IMR-90 (cell line): ENCODE measurements around the gene RAB8B. TPM values are rescaled to one million over a fixed set of nuclear protein-coding genes. Genes with fewer than 3 reads are reported as not detected.

Experiments used
- ATAC-seq: fragments of 200-7000 bp; cut with Tn5 transposase; 2 replicates; pipeline ENCODE4 v1.9.1; 2020; ENCODE audit warnings: low read depth, mild to moderate bottlenecking, moderate library complexity
- BruUV-seq: library from RNA; stranded (reverse); fragments of 400-500 nt; replicated peaks from 2 replicates; lab custom pipeline; 2021; lab: Mats Ljungman, UMichigan
- CTCF ChIA-PET: fragments of 300-600 bp; formaldehyde crosslinking; extraction: SDS; loops from one replicate; lab custom pipeline; 2021; ENCODE audit warnings: antibody characterized with exemption; lab: Yijun Ruan, JAX
- POLR2A ChIA-PET: fragments of 300-600 bp; sonication (Branson Sonifier 250); formaldehyde crosslinking; loops from one replicate; lab custom pipeline; 2022; ENCODE audit warnings: antibody characterized with exemption; ENCODE audit not compliant: unreplicated experiment; lab: Charles Lee
- DNase-seq: peaks from one replicate; pipeline ENCODE4 v3.0.0; 2013
- H2AFZ ChIP-seq: replicated peaks from 2 replicates; pipeline ENCODE3; 2013; ENCODE audit warnings: low read length, mild to moderate bottlenecking; ENCODE audit not compliant: poor library complexity
- H2AK5ac ChIP-seq: 2 replicates; pipeline ENCODE4 v1.6.1; 2013; ENCODE audit warnings: low read depth, low read length, inconsistent platforms
- H2AK9ac ChIP-seq: replicated peaks from 2 replicates; pipeline ENCODE3; 2013; ENCODE audit warnings: mild to moderate bottlenecking, low read depth, low read length, moderate library complexity; ENCODE audit not compliant: poor library complexity
- H2BK120ac ChIP-seq: 2 replicates; pipeline ENCODE4 v1.6.1; 2013; ENCODE audit warnings: low read depth, low read length, inconsistent platforms
- H2BK15ac ChIP-seq: 3 replicates; pipeline ENCODE4 v1.6.1; 2013; ENCODE audit warnings: low read depth, low read length, inconsistent platforms
- H2BK20ac ChIP-seq: 2 replicates; pipeline ENCODE4 v1.6.1; 2013; ENCODE audit warnings: low read depth, mild to moderate bottlenecking, inconsistent platforms, low read length, moderate library complexity
- H2BK5ac ChIP-seq: 2 replicates; pipeline ENCODE4 v1.6.1; 2013; ENCODE audit warnings: mild to moderate bottlenecking, low read depth, low read length, inconsistent platforms; ENCODE audit not compliant: poor library complexity, severe bottlenecking
- H3K14ac ChIP-seq: replicated peaks from 2 replicates; pipeline ENCODE4 v1.6.1; 2013; ENCODE audit warnings: low read depth, low read length, inconsistent platforms
- H3K18ac ChIP-seq: 2 replicates; pipeline ENCODE4 v1.6.1; 2013; ENCODE audit warnings: low read depth, low read length, control low read depth
- H3K23ac ChIP-seq: 2 replicates; pipeline ENCODE4 v1.6.1; 2013; ENCODE audit warnings: low read depth, low read length, inconsistent platforms
- H3K27ac ChIP-seq: 2 replicates; pipeline ENCODE4 v1.5.1; 2013; ENCODE audit warnings: mild to moderate bottlenecking, control low read depth, low read length; ENCODE audit not compliant: insufficient read depth
- H3K27me3 ChIP-seq: 2 replicates; pipeline ENCODE4 v1.6.1; 2013; ENCODE audit warnings: low read length; ENCODE audit not compliant: control insufficient read depth, insufficient read depth
- H3K36me3 ChIP-seq: 2 replicates; pipeline ENCODE4 v1.6.1; 2013; ENCODE audit warnings: low read length, mixed read lengths; ENCODE audit not compliant: control insufficient read depth, insufficient read depth
- H3K4ac ChIP-seq: 2 replicates; pipeline ENCODE4 v1.6.1; 2013; ENCODE audit warnings: low read depth, low read length, inconsistent platforms
- H3K4me1 ChIP-seq: 2 replicates; pipeline ENCODE4 v1.6.1; 2013; ENCODE audit warnings: low read length, mixed read lengths; ENCODE audit not compliant: control insufficient read depth, insufficient read depth
- H3K4me2 ChIP-seq: 2 replicates; pipeline ENCODE4 v1.6.1; 2013; ENCODE audit warnings: low read depth, mild to moderate bottlenecking, control low read depth, low read length, moderate library complexity
- H3K4me3 ChIP-seq: 2 replicates; pipeline ENCODE4 v1.5.1; 2013; ENCODE audit warnings: low read depth, mild to moderate bottlenecking, control low read depth, low read length, moderate library complexity; ENCODE audit not compliant: insufficient read depth
- H3K56ac ChIP-seq: 2 replicates; pipeline ENCODE4 v1.6.1; 2013; ENCODE audit warnings: low read length, inconsistent platforms; ENCODE audit not compliant: insufficient read depth; ENCODE audit errors: extremely low read depth
- H3K79me1 ChIP-seq, 2 experiments: 2 replicates each; pipeline ENCODE4 v1.6.1; 2013; ENCODE audit warnings: low read length in 2 of 2, inconsistent platforms in 1 of 2, low read depth in 1 of 2
- H3K9ac ChIP-seq: 2 replicates; pipeline ENCODE4 v1.6.1; 2013; ENCODE audit warnings: low read depth, low read length, control low read depth
- H3K9me1 ChIP-seq: 2 replicates; pipeline ENCODE4 v1.6.1; 2013; ENCODE audit warnings: low read length, inconsistent platforms; ENCODE audit not compliant: insufficient read depth
- H3K9me3 ChIP-seq: 2 replicates; pipeline ENCODE4 v1.6.1; 2013; ENCODE audit warnings: low read length; ENCODE audit not compliant: control insufficient read depth, insufficient read depth
- H4K20me1 ChIP-seq: 2 replicates; pipeline ENCODE4 v1.6.1; 2013; ENCODE audit warnings: low read length, inconsistent platforms; ENCODE audit not compliant: insufficient read depth
- H4K5ac ChIP-seq: 2 replicates; pipeline ENCODE4 v1.6.1; 2013; ENCODE audit warnings: mild to moderate bottlenecking, low read depth, low read length, control low read depth
- H4K8ac ChIP-seq, 2 experiments: 2 replicates each; pipeline ENCODE4 v1.6.1; 2013; ENCODE audit warnings: low read depth in 2 of 2, low read length in 2 of 2, control low read depth in 1 of 2, inconsistent platforms in 1 of 2
- H4K91ac ChIP-seq: 2 replicates; pipeline ENCODE4 v1.6.1; 2013; ENCODE audit warnings: low read depth, low read length, inconsistent platforms; ENCODE audit not compliant: insufficient read depth
- CEBPB ChIP-seq: IDR thresholded peaks from 2 replicates; pipeline ENCODE4 v1.6.1; 2012; ENCODE audit warnings: low read depth, low read length, improper control_type of control experiment
- SMC3 ChIP-seq: fragments of 150-350 bp; IDR thresholded peaks from 2 replicates; pipeline ENCODE4 v1.6.1; 2016; ENCODE audit warnings: low read depth, mild to moderate bottlenecking, antibody characterized with exemption, low read length, moderate library complexity
- WGBS, 2 experiments: methylation state at CpG; one replicate each; pipeline versions ENCODE4 v1.1.5 to v1.1.7; 2013; ENCODE audit warnings: missing lambda C conversion rate in 2 of 2; ENCODE audit not compliant: insufficient read length in 1 of 2; ENCODE audit errors: extremely low coverage in 2 of 2; 5-methylcytosine and 5-hydroxymethylcytosine counted together
- dilution Hi-C: fragments of 300-500 bp; cut with HindIII; formaldehyde crosslinking; loops from one replicate; pipeline ENCODE4 v1.14.3; 2018; ENCODE audit warnings: low sequenced_read_pairs; ENCODE audit not compliant: unreplicated experiment
- in situ Hi-C: fragments of 300-500 bp; cut with MboI; formaldehyde crosslinking; loops from 3 replicates; pipeline ENCODE4 v1.14.3; 2019; ENCODE audit warnings: low sequenced_read_pairs, inconsistent platforms, mixed read lengths
- intact Hi-C: fragments of 100-400 bp; cut with micrococcal nuclease; formaldehyde crosslinking; loops from 2 replicates; pipeline ENCODE4 v1.10.0; 2022
- polyA plus RNA-seq, 3 experiments: library from polyadenylated mRNA; depleted of rRNA; stranded (reverse); fragments of >200 nt; gene quantifications; 2 replicates each; pipeline ENCODE4 v1.2.3, GENCODE V29; 2012; ENCODE audit warnings: low replicate concordance in 1 of 3
- total RNA-seq: library from RNA; depleted of rRNA; stranded (reverse); fragments of >200 nt; gene quantifications from 2 replicates; pipeline ENCODE4 v1.2.3, GENCODE V29; 2012

RAB8B gene
- total and polyA plus RNA-seq, 2 of the 4 experiments (the other 2 are of a cell fraction): 19.4 to 29.4 TPM

DNA sequence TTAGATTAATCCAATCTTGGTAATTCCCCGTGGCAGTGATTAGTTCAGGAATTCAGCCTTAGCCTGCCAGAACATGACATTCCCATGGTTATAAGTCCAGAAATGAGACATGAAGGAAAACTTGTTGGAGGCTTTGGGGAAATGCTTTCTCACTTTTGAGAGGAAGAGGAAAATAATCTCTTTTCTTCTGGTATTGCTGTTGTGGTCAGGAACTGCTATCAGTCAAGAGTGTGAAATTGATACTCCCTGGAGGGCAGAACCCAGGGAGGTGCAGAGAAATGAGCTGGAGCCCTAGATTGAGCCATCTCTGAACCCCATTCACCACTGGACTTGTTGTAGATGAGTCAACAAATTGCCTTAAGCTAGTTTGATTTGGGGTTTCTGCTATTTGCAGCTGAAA lies 49.4 kb downstream of the RAB8B start:
- CTCF ChIA-PET: no interaction called here
- H3K27ac ChIP-seq: no peak overlapping the region
- no TSS peak for BruUV-seq

More for the DNA sequence above, 49.4 kb downstream of the RAB8B start:
- Histone ChIP-seq H4K20me1 (peaks cover 8% of the 10 kb centered on the region; the same call in 1 of the 2 replicates), H2BK15ac (no peak overlapping the region), H3K4me2 (no peak overlapping the region), H3K9me3 (no peaks in the 10 kb centered on the region), H3K4me3 (no peak overlapping the region), H3K9me1 (peaks cover 19% of the 10 kb centered on the region), H2BK20ac (peak overlapping the region; percentile 2; the same call in 1 of the 2 replicates), H2BK5ac (peak overlapping the region; percentile 5), H2AK5ac (no peak overlapping the region), H3K27me3 (no peaks in the 10 kb centered on the region), H2AFZ (no peak overlapping the region), H3K9ac (no peak overlapping the region), H2AK9ac (no peak overlapping the region), H3K18ac (no peak overlapping the region), H3K4me1 (peaks cover 19% of the 10 kb centered on the region), H3K14ac (peak overlapping the region; percentile 25; the same call in 1 of the 2 replicates), H4K5ac (no peak overlapping the region), H3K79me1 (peaks cover 29 to 74% of the 10 kb centered on the region in 2 experiments), H3K23ac (peak overlapping the region; percentile 79), H3K36me3 (no peaks in the 10 kb centered on the region), H4K91ac (no peak overlapping the region), H3K56ac (no peak overlapping the region), H2BK120ac (no peak overlapping the region), H3K4ac (no peak overlapping the region), H4K8ac (no peak overlapping the region)
- in situ Hi-C loops: no loop called here
- intact Hi-C loops: no loop called here
- no CpG with 5 or more reads among the region's 1 CpG for WGBS, 2 experiments
- POLR2A ChIA-PET: no interaction called here
- ATAC-seq (peak; percentile 30; the same call in 1 of the 2 replicates), DNase-seq (peak; percentile 78)
- dilution Hi-C loops: no loop called here
- TF ChIP-seq CEBPB: peak; percentile 38; the same call in 1 of the 2 replicates
- no peak for TF ChIP-seq SMC3
